ENCODE data around the gene ZNF236.
"Not testable (repeated sequence)": the region's sequence is repeated elsewhere in the genome, so short reads cannot be mapped to it uniquely, and the experiment has no call there.

The ZNF236 gene

GRCh38 chr18:76914314-76914713 is 92.0 kb downstream of the ZNF236 start:
- no peak for DNase-seq

GRCh38 chr18:76914796-76915195 is 92.4 kb downstream of the ZNF236 start:
- DNase-seq, result no peak

- DNase-seq, result no peak
These were observed 93.1 kb downstream of the ZNF236 start for GRCh38 chr18:76915456-76915855.

GRCh38 chr18:76920974-76921373 is 98.6 kb downstream of the ZNF236 start:
- DNase-seq, result no peak

GRCh38 chr18:76922107-76922506 is 99.8 kb downstream of the ZNF236 start:
- peak; percentile 76 to 80 (median 78) for DNase-seq

- DNase-seq, result peak in 1 of 3 donors; percentile 6
These were observed 101.2 kb downstream of the ZNF236 start for GRCh38 chr18:76923485-76924085.

- DNase-seq, result no peak
These were observed 103.1 kb downstream of the ZNF236 start for GRCh38 chr18:76925501-76925900.

GRCh38 chr18:76927223-76927725 is 104.9 kb downstream of the ZNF236 start:
- no peak for DNase-seq

GRCh38 chr18:76928179-76928868 is 106.0 kb downstream of the ZNF236 start:
- DNase-seq, result no peak

GRCh38 chr18:76931171-76931570 is 108.8 kb downstream of the ZNF236 start:
- no peak for DNase-seq

GRCh38 chr18:76932026-76932819 is 109.9 kb downstream of the ZNF236 start:
- no peak for DNase-seq

GRCh38 chr18:76935722-76936337 is 113.5 kb downstream of the ZNF236 start:
- DNase-seq, result no peak

GRCh38 chr18:76936877-76937276 is 114.5 kb downstream of the ZNF236 start:
- DNase-seq, result no peak

GRCh38 chr18:76937597-76937996 is 115.2 kb downstream of the ZNF236 start:
- DNase-seq, result no peak

- DNase-seq, result no peak
These were observed 116.3 kb downstream of the ZNF236 start for GRCh38 chr18:76938619-76939018.

- DNase-seq, result no peak
These were observed 118.9 kb downstream of the ZNF236 start for GRCh38 chr18:76941284-76941683.

- peak; percentile 45 to 64 (median 52) for DNase-seq
These were observed 121.4 kb downstream of the ZNF236 start for GRCh38 chr18:76943542-76944339.

- DNase-seq, result not testable (repeated sequence)
These were observed 122.0 kb downstream of the ZNF236 start for GRCh38 chr18:76944346-76944745.

- no peak for DNase-seq
These were observed 126.0 kb downstream of the ZNF236 start for GRCh38 chr18:76948345-76948744.

- no peak for DNase-seq
These were observed 129.3 kb downstream of the ZNF236 start for GRCh38 chr18:76951456-76952247.

- no peak for DNase-seq
These were observed 130.4 kb downstream of the ZNF236 start for GRCh38 chr18:76952747-76953146.

Measured in suppressor macrophage treated with lipopolysaccharide for 1 hour (primary cell).